HTERT RPE-1 (cell line): ENCODE data around the gene WNT7B.
"Not testable (repeated sequence)": the region's sequence is repeated elsewhere in the genome, so short reads cannot be mapped to it uniquely, and the experiment has no call there.

ENCODE experiments used
- in situ Hi-C: fragments of 300-500 bp; cut with MboI; formaldehyde crosslinking; loops from 4 replicates; pipeline ENCODE4 v1.14.3; 2020; ENCODE audit warnings: low sequenced_read_pairs

Gene WNT7B

DNA sequence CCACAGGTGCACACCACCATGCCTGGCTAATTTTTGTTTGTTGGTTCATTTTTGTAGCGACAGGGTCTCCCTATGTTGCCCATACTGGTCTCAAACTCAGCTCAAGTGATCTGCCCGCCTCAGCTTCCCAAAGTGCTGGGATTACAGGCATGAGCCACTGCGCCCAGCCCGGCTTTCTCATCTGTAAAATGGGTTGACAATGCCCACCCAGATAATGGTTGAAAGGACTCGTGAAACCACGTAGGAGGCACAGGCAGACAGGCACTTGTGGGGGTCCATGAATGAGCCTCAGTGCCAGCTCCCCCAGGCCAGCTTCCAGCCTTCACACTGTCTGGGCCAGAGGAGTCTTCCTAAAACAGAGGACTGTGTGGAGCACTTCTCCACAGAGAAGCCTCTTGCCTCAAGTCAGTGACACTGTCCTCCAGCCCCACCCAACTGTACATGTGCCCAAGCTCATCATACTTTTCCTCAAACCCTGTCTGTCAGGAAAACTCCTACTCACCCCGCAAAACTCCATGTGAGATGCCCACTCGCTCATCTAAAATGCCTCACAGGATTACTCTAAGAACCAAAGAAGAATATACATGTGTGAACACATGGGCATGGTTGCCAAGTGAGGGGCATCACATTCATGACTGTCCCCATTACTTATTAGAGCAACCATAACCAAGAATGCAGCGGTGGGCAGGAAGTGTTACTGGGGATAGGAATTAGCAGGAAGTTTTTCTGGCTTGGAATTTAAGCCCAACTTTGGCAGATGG is 32.1 kb upstream of the WNT7B start:
- in situ Hi-C loops = no loop called here

DNA sequence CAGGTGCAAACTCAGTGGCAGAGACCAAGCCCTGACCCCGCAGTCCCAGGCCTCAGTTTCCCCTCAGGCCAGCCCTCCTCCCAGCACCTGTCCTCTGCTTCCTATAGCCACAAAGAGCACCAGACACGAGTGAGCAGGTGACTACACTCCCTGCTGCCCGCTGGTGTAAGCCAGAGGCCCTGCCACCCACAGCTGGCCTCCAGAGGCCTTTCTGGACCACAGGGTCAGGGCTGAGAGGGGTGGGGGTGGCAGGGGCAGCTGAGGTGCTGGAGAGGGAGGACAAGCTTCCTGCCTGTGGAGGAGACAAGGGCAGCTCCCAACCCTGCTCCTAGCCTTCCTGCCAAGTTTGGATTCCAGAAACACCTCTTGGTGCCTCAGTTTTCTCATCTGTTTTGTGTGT is 31.3 kb upstream of the WNT7B start:
- in situ Hi-C loops = no loop called here

DNA sequence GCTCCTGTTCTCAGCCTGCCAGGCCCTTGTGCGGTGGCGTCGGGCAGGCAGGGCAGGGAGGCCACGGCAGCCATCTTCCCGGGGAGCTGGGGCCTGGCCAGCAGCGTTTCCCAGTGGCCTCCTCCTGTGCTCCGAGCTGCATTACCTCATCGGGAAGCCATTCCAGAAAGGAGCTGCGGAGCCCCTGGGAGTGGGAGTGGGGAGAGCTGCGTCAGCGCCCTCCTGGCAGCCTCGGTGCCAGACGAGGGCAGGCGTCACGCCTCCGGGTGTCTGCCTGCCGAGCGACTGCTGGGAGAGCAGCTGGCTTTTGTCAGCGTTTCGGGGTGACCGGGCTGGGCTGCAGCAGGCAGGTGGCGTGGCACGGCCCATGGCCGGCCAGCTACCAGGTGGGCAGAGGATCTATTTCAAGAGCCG is 30.9 kb upstream of the WNT7B start:
- in situ Hi-C loops = no loop called here

DNA sequence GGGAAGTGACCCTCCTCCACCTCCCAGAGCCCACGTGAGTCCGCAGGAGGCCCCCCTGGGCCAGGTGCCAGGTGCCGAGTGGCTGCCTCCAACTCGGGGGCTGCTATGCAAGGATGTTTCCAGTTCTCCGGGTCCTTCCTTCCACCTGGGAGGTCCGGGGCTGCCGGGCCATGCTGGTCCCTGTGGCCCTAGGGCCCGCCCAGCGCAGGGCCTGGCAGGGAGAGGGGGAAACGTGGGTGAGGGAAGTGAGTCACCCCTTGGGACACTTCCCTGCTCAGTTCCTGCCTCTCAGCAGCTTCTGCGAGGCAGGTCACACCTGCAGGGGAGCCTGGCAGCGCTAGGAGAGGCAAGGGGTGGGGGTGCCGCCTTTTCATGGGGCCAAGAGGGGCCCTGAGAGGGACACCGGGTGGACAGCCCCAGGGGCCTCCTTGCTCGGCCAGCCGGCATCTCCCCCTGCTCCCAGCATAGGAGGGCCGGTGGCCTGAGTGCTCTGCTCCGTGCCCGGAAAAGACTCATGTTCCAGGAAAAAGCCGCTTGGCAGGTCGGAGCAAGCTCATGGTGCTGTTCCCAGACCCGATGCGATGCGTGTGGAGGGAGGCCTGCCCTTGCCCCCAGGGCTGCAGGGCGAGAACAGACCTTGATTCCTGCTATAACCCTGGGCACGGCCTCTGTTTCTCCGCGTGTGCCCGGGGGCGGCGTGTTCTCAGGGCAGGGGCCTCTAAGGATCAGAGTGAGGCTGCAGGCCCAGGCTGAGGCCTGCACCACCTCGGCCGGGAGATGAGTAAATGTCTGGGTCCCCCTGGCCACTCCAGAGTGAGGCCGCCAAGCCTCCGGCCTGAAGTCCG is 30.3 kb upstream of the WNT7B start:
- in situ Hi-C loops = no loop called here

DNA sequence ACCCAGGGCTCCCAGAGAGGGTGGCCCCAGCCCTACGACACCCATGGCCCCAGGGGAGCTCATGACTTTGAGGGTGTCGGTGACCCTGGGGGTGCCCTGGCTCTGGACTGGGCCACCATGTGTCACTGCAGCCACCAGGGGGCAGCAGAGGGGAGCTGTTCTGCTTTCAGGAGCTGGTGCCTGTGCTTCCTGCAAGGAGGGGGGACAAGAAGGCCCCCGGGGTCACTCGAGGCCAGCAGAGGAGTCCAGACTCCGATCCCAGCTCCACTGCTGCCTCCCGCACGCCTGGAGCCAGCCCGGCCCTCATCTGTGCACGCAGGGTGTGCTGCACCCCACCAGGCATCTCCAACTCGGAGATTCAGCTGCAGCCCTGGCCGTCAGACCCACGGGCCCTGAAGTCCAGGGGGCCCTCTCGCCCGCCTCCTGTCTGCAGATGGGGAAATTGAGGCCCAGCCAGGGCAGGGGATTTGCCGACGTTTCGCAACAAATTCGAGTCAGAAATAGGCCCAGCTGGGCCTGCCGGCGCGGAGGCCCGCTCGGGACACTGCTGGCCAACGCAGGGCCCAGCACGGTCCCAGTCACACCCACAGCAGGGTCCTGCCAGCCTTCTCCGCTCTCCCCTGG is 29.5 kb upstream of the WNT7B start:
- in situ Hi-C loops = no loop called here

DNA sequence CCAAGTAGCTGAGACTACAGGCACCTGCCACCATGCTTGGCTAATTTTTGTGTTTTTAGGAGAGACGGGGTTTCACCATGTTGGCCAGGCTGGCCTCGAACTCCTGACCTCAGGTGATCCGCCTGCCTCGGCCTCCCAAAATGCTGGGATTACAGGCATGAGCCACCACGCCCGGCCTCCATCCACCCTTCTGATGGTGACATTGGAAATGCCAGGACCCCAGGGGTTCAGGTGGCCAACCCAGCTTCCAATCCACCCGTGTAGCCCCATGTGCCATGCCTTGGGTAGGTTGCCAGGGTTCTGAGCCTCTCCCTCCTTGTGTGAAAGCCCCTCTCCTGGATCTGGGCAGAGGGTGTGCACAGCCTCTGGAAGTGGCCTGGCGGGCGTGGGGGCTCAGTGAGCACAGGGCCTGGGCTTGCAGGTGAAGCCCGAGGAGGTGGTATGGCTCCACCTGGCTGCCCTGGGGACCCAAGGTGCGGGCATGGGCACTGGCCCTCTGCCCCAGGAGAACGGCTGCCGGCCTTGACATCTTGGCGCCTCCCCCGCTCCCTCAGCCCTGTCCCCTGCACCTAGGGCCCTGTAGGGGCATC is 28.2 kb upstream of the WNT7B start:
- in situ Hi-C loops = not testable (repeated sequence)

DNA sequence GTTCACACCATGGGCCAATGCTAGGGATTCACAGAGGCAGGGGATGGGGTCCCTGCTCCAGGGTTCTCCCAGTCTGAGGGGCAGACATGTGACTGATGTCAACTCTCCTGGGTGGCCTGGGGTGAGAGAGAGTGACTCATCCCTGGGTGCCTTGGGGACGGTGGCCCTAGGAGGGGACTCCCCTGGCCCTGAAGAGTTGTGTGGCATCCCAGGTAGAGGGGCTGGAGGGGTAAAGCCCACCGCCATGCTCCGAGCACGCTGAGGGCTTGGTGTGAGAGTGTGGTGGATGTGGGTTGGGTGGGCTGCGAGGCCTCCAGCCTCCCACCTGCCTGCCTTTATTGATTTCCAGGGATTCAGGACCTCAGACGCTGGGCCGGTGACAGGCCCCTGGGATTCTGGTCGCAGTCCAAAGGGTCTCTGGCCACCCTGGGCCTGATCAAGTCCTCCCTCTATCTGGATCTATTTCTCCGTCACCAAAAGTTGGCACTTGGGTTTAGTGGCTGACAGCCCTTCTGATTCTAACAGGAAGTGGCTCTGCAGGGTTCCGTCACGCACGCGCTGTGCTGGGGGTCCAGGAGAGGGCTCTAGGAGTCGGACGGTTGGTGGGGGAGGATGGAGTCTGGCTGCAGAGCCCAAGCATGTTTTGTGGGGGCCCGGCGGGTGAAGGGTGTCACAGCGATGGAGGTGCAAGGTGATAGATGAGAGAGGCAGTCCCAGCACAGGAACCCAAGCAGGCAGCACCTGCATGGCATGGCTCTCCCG is 27.3 kb upstream of the WNT7B start:
- in situ Hi-C loops = no loop called here

DNA sequence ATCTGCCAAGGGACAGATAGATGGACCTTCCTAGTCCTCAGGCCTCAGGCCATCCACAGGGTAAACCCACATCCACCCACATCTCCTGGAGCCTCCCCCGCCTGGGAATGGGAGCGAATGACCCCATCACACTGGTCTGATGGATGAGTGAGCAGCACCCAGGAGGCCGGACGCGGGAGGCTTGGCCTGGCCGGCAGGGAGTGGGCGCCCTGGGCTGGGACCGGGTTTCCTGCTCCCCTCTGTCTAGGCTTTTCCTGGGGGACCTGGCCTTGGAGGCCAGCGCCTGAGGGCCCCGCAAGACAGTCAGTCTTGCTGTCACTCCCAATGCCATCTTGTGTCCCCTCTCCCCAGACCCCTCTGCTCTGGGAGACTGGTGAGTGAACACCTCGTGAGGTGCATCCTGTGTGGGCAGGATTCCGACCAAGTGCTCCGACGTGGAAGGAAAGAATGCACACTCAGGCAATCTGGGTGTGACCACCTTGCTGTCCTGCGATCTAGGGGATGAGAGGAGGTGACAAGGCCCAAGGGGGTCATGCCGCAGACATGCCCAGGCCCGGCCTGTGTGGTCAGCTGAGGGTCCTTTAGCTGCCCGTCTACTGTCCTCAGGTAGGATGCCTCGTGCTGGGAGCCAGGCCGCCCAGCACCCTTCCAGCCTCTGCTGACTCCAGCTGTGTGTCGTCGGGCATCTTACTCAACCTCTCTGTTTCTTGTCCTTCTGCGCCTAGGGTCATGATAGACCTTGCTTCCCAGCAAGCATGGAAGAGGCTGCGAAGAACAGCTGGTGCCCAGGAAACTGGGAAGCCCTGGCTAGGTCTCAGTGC is 26.5 kb upstream of the WNT7B start:
- in situ Hi-C loops = no loop called here

DNA sequence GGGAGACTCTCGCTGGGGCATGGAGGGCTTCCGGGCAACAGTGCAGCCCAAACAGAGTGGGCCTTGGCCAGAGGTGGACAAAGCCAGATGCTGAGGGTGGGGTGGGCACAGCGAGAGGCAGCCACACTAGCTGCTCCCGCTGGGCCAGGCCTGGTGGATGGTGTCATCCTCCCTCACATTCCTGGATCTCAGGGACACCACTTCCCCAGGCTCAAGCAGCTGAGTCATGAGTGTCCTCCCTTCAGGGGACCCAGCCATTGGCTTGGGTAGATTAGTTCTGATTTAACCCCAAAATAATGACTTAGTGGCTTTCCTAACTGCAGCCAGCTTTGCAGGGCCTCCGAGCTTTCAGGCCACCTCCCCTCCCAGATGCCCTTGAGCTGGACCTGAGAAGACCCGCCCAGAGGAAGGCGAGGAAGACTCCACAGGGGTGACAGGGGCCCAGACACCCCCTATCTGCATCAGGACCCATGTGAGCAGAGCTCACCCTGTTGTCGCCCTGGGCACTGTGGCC is 25.9 kb upstream of the WNT7B start:
- in situ Hi-C loops = no loop called here

DNA sequence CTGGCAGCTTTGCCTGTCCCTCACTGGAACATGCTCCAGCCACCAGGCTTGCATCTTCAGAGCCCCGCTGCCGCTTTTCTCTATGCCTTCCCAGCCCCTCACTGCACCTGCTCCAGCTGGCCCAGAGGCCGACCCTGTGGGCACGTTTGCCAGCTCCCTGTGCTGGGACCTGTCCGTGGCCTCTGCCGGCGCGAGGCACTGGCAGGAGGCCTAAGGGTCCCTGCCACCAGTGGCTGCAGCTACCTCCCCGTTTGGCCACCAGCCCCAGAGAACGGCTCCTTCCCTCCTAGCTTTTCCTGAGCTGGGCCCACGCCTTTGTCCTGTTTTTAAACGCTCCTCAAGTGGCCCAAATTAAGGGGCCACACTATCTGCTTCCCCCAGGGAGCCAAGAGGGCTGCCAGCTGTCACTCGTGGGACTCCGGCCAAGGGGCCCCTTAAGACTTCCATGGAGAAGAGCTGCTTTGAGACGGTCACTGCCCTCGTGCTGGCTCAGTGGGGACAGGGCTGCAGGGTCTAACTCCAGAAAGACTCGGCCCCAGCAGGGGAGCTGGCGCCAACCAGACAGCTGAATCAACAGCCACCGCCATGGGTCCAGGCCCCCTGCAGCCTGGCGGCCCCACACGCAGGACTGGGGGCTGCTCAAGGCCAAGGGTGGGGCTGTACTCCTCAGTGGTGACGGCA is 24.6 kb upstream of the WNT7B start:
- in situ Hi-C loops = no loop called here

DNA sequence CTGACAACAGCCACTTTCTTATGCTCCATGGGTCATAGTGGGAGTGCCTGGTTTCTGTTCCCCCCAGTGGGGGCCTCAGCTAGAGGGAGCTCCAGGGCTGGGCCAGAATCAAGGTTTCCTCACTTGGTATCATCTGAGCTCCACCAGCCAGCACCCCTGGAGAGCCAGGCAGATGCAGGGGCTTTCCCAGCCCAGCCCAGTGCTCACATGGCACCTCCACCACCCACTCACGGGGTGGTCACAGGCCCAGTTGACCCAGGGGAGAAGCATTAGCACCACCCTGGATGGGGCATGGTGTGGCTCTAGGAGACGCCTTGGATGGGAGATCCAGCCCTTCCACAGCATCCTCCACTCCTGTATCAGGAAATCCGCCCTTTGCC is 24.1 kb upstream of the WNT7B start:
- in situ Hi-C loops = no loop called here

DNA sequence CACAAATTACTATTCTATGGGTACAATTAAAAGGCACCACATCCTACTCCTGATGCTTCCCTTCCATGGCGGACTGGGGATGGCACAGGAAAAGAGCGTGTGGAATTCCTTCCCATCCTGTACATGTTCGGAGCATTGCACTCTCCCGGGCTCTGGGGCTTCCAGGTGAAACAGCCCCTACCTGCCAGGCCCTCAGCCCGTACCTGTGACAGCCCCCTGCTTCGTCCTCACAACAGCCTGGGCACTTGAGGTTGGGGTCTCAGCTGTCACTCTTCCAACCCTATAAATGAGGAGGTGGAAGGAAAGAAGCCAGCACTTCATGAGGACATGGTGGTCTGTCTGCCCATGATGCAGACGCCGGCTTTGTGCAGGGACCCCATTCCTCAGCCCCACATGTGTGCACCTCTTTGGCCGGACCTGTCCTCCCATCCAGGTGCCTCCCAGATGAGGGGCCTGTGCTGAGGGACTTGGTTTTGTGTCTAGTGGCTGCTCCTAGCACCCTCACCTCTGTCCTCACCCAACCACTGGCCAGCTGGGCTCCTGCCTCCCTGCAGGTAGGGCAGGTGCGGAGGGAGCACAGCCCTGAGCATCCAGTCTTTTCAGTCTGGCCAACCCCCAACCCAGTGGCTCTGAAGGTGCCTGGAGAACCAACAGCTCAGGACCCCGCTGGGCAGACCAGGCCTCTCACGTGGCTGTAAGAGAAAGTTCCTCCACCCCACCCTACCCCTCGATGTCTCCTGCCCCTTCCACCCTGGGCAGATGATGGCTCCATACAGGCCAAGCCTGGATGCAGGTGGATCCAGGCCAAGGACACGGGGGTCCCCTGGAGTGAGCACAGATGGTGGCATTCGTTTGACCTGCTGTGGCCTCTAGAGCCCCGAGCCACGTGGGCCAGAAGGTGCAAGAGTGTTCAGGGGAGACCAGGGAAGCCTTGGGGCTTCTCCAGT is 23.4 kb upstream of the WNT7B start:
- in situ Hi-C loops = no loop called here

DNA sequence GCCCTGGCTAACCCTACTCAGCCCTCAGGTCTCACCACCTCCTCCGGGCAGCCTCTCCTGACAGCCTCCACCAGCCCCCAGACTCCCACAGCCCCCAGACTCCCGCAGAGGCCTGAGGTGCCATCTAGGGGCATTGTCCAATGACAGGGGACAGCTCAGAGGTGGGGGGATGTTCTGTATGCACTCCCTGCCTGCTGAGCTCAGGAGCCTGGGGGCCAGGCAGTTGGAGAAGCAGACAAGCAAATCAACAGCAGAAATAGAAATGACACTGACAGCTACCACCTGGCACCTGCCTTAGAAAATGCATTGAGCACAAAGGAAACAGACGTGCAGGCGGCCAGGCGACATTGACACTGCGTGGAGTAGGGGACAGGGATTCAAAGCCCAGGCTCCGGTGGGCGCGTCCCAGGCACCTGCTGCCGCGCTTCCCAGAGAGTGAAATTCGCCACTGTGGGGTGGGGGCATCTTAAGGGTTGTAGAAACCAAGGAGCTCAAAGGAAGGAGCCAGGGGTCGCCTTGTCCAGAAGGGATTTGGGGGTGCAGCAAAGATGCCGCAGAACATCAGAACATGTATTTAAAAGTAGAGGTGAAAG is 22.5 kb upstream of the WNT7B start:
- in situ Hi-C loops = no loop called here

DNA sequence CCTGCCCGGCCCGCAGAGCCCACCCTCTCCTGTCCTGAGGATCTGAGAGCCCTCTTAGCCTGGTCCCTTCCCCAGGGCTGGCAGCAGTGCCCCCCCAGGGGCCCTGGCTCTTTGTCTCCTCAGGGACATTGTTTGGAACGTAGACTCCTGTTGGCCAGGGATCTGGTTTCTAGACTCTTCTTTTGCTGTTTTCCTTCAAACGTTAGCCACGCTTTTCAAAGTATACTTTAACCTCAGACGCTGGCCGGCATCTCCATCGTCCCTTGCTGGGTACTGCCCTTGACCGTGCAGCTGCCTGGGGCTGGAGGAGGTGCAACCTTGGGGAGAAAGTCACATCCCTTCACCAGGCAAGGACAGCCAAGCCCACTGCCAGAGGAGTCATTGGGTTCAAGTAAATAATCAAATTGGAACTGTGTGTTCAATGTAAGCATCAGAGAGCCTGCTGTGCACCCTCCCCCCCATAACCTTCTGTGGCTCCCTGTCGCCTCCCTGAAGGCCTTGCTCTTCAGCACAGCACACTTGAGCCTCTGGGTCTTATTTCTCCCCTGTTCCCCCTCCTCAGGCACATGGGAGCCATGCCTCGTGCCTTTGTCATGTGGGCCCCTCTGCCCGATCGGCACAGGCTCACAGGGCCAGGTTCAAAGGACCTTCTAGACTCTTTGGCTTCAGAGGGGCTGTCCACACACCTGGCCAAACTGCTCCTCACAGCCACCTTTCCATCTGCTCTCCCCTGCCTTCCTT is 21.8 kb upstream of the WNT7B start:
- in situ Hi-C loops = no loop called here

DNA sequence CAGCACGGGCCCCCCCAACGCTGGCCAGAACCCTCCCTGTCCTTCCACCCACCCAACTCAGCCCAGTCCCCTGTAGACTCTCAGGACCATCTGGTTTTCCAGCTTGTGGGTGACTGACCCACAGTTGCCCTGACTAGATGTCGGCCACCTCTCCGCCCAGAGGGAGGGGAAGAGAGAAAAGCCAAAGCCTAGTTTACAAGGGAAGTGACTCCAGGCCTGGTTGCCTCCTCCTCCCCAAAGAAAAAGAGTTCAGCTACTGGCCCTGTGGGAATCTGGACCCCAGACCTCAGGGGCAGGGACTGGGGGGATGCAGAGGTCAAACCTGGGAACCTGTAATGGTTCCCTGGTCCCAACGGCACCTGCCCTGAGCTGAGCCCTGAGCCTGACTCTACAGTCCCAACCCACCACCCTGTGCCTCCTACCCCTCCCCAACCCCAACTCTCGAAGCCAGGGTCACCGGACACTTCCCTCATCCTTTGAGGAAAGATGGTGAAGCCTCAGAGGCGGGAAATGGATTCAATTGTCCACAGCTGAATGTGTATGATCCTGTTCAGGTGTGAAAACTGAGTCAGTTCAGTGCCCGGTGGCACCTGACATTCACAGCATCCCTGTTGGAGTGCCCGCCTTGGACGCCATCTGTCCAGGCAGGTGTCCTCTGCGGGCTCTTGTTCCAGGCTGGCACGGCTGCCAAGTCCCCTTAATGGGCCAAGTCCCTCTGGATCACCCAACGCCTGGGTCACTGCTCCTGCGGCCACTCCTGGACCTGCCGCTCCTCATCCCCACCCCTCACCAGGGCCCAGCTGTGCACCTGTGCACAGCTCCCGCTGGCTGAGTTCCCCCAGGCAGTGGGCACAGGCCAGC is 21.0 kb upstream of the WNT7B start:
- in situ Hi-C loops = no loop called here
